Activated T-cell treated with anti-CD3 and anti-CD28 coated beads for 4 hours (primary cell): ENCODE measurements around the gene SLC38A1.
"Not testable (repeated sequence)": the region's sequence is repeated elsewhere in the genome, so short reads cannot be mapped to it uniquely, and the experiment has no call there.

Experiments used
- DNase-seq: peaks from one replicate; pipeline ENCODE4 v3.0.0-alpha.2; 2020

The SLC38A1 gene

GRCh38 chr12:46201284-46201789 lies 67.5 kb downstream of the SLC38A1 start:
- no peak for DNase-seq

GRCh38 chr12:46200551-46200950 lies 68.3 kb downstream of the SLC38A1 start:
- no peak for DNase-seq

- DNase-seq: no peak
Observed at GRCh38 chr12:46198913-46199312, 69.9 kb downstream of the SLC38A1 start.

GRCh38 chr12:46197883-46198282 lies 71.0 kb downstream of the SLC38A1 start:
- DNase-seq: no peak

- DNase-seq: not testable (repeated sequence)
Observed at GRCh38 chr12:46190533-46190932, 78.3 kb downstream of the SLC38A1 start.

GRCh38 chr12:46188170-46188569 lies 80.7 kb downstream of the SLC38A1 start:
- no peak for DNase-seq

GRCh38 chr12:46187023-46187422 lies 81.8 kb downstream of the SLC38A1 start:
- DNase-seq: no peak

GRCh38 chr12:46186088-46186487 lies 82.8 kb downstream of the SLC38A1 start:
- DNase-seq: no peak

GRCh38 chr12:46185686-46186085 lies 83.2 kb downstream of the SLC38A1 start:
- DNase-seq: no peak

- no peak for DNase-seq
Observed at GRCh38 chr12:46184798-46185595, 83.8 kb downstream of the SLC38A1 start.

GRCh38 chr12:46183112-46183511 lies 85.7 kb downstream of the SLC38A1 start:
- DNase-seq: no peak

GRCh38 chr12:46181465-46181864 lies 87.4 kb downstream of the SLC38A1 start:
- DNase-seq: no peak

- no peak for DNase-seq
Observed at GRCh38 chr12:46179693-46180452, 89.0 kb downstream of the SLC38A1 start.

- DNase-seq: no peak
Observed at GRCh38 chr12:46177837-46178608, 90.8 kb downstream of the SLC38A1 start.

GRCh38 chr12:46177025-46177424 lies 91.8 kb downstream of the SLC38A1 start:
- no peak for DNase-seq

GRCh38 chr12:46174919-46175318 lies 93.9 kb downstream of the SLC38A1 start:
- DNase-seq: no peak

- no peak for DNase-seq
Observed at GRCh38 chr12:46174061-46174662, 94.7 kb downstream of the SLC38A1 start.

GRCh38 chr12:46168426-46168825 lies 100.4 kb downstream of the SLC38A1 start:
- no peak for DNase-seq

GRCh38 chr12:46167412-46167811 lies 101.4 kb downstream of the SLC38A1 start:
- no peak for DNase-seq

- DNase-seq: no peak
Observed at GRCh38 chr12:46165191-46165590, 103.7 kb downstream of the SLC38A1 start.

- no peak for DNase-seq
Observed at GRCh38 chr12:46164186-46164761, 104.6 kb downstream of the SLC38A1 start.

GRCh38 chr12:46162549-46163076 lies 106.2 kb downstream of the SLC38A1 start:
- DNase-seq: not testable (repeated sequence)
